Smooth muscle cell of the pulmonary artery (primary cell): ENCODE data around the gene RASGEF1B. TPM values are rescaled to one million over a fixed set of nuclear protein-coding genes. Genes with fewer than 3 reads are reported as not detected.

Experiments
- total RNA-seq: library from RNA; depleted of rRNA; stranded (reverse); fragments of >200 nt; gene quantifications from 2 replicates; pipeline ENCODE4 v1.2.3, GENCODE V29; 2014

RASGEF1B gene
- 1.1 and 3.8 TPM in 2 replicates for total RNA-seq

DNA sequence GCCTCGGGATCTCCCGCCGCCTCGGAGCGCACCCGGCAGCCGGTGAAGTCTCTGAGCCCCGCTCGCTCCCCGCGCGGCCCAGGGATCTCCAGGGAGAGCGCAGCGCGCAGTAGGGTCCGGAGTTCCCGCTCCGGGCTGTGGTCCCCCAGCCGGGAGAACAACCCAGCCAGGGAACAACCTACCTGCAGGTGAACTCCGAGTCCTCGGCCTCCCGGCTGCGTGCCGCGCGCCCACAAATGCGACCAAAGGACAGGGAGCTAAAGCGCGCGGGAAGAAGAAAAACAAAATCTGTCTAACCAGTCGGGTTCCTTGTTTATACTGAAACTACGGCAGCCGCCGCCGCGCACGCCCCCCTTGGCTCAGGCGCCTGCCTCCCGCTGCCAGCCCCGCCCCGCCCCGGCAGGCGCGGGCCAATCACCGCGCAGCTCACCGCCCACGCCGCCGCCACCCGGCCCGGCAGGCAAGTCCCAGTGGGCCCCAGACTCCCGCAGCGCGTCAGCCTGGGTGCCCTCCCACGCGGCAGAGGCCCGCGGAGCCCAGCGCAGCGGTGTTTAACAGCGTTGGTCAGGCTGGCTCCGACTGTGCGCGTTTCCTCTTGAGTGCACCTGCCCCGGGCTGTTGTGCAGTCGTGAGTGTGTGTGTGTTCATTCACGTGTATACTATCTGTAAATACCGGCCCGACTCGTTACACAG lies at the start of gene RASGEF1B:
Gene RASGEF1B, minus strand, starts transcription at position 320 of the 693 bp plus-strand sequence. CDS start 12,399 bp downstream, outside the sequence.

